GM18505 (cell line): ENCODE measurements around the gene H1-8.

Source experiments
- ATAC-seq: cut with Tn5 transposase; IDR thresholded peaks from one replicate; pipeline ENCODE4 v1.9.1; 2021; ENCODE audit not compliant: unreplicated experiment
- POLR2A ChIP-seq: IDR thresholded peaks from 4 replicates; pipeline ENCODE4 v1.6.1; 2011; ENCODE audit warnings: borderline replicate concordance; ENCODE audit not compliant: insufficient read depth, insufficient read length; ENCODE audit errors: extremely low read depth

Gene H1-8

GRCh38 chr3:129558772-129559564 lies 16.0 kb downstream of the H1-8 start:
- no peak for ATAC-seq

GRCh38 chr3:129559565-129560079 lies 16.6 kb downstream of the H1-8 start:
- TF ChIP-seq POLR2A: no peak
- ATAC-seq: no peak

More at GRCh38 chr3:129558772-129559564, 16.0 kb downstream of the H1-8 start:
- TF ChIP-seq POLR2A: no peak

GRCh38 chr3:129560269-129560787 lies 17.4 kb downstream of the H1-8 start:
- TF ChIP-seq POLR2A: no peak
- ATAC-seq: no peak

- TF ChIP-seq POLR2A: no peak
- no peak for ATAC-seq
Measured at GRCh38 chr3:129560911-129561594, 18.1 kb downstream of the H1-8 start.

GRCh38 chr3:129561619-129562248 lies 18.8 kb downstream of the H1-8 start:
- ATAC-seq: no peak
- TF ChIP-seq POLR2A: no peak

- ATAC-seq: no peak
- TF ChIP-seq POLR2A: no peak
Measured at GRCh38 chr3:129562803-129563202, 19.8 kb downstream of the H1-8 start.

- no peak for TF ChIP-seq POLR2A
- no peak for ATAC-seq
Measured at GRCh38 chr3:129563332-129563731, 20.4 kb downstream of the H1-8 start.

GRCh38 chr3:129563850-129564535 lies 21.0 kb downstream of the H1-8 start:
- no peak for TF ChIP-seq POLR2A
- ATAC-seq: no peak

- ATAC-seq: no peak
- TF ChIP-seq POLR2A: no peak
Measured at GRCh38 chr3:129564981-129565644, 22.1 kb downstream of the H1-8 start.

GRCh38 chr3:129565902-129566301 lies 22.9 kb downstream of the H1-8 start:
- TF ChIP-seq POLR2A: no peak
- no peak for ATAC-seq

- ATAC-seq: no peak
- TF ChIP-seq POLR2A: no peak
Measured at GRCh38 chr3:129567176-129567705, 24.3 kb downstream of the H1-8 start.

GRCh38 chr3:129567939-129568338 lies 25.0 kb downstream of the H1-8 start:
- TF ChIP-seq POLR2A: no peak
- no peak for ATAC-seq
